ENCODE measurements around the gene CCDC150.
"Not testable (repeated sequence)": the region's sequence is repeated elsewhere in the genome, so short reads cannot be mapped to it uniquely, and the experiment has no call there.

DNA sequence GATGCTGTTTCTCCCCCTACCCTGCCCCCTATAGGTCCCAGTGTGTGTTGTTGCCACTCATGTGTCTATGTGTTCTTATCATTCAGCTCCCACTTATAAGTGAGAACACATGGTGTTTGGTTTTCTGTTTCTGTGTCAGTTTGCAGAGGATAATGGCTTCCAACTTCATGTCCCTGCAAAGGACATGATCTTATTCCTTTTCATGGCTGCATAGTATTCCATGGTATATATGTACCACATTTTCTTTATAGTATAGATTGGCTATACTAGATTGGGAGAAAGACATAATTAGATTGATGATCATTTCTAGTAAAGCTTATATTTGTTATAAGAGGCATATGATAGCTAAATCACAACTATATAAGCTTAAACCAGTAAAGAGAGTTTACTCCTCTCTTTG is 97.1 kb downstream of the CCDC150 start:
- not testable (repeated sequence) for TF ChIP-seq POLR2A (IDR thresholded peaks at IDR 0.05)
- TF ChIP-seq, protein P1, sequence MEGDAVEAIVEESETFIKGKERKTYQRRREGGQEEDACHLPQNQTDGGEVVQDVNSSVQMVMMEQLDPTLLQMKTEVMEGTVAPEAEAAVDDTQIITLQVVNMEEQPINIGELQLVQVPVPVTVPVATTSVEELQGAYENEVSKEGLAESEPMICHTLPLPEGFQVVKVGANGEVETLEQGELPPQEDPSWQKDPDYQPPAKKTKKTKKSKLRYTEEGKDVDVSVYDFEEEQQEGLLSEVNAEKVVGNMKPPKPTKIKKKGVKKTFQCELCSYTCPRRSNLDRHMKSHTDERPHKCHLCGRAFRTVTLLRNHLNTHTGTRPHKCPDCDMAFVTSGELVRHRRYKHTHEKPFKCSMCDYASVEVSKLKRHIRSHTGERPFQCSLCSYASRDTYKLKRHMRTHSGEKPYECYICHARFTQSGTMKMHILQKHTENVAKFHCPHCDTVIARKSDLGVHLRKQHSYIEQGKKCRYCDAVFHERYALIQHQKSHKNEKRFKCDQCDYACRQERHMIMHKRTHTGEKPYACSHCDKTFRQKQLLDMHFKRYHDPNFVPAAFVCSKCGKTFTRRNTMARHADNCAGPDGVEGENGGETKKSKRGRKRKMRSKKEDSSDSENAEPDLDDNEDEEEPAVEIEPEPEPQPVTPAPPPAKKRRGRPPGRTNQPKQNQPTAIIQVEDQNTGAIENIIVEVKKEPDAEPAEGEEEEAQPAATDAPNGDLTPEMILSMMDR (IDR thresholded peaks at IDR 0.05): not testable (repeated sequence)
